Motor neuron (in vitro differentiated cells): Measurements from ENCODE around the gene RAPGEF6. TPM values are rescaled to one million over a fixed set of nuclear protein-coding genes. Genes with fewer than 3 reads are reported as not detected.

Experiments used
- ATAC-seq, 8 experiments: fragments of 200-7000 bp; cut with Tn5 transposase; replicated peaks in 6 of 8; 2 replicates each; pipeline ENCODE4 v1.8.0; 2021; ENCODE audit warnings: mild to moderate bottlenecking in 8 of 8, moderate library complexity in 8 of 8
- H3K27ac ChIP-seq, 2 donors: fragments of 250-450 bp; sonication (Bioruptor Pico); 2 replicates each; pipeline ENCODE4 v1.9.0; 2021; ENCODE audit warnings: antibody characterized with exemption in 2 of 2, mild to moderate bottlenecking in 2 of 2, moderate library complexity in 1 of 2
- H3K4me1 ChIP-seq, 2 donors: fragments of 250-450 bp; sonication (Bioruptor Pico); replicated peaks in 1 of 2; 2 replicates each; pipeline ENCODE4 v1.6.1; 2021; ENCODE audit warnings: antibody characterized with exemption in 2 of 2, mild to moderate bottlenecking in 2 of 2, moderate library complexity in 1 of 2
- H3K4me3 ChIP-seq, 5 donors: fragments of 250-450 bp; sonication (Bioruptor Pico); 2 replicates each; pipeline ENCODE4 v1.9.0; 2021; ENCODE audit warnings: antibody characterized with exemption in 5 of 5, mild to moderate bottlenecking in 5 of 5, moderate library complexity in 4 of 5
- WGBS, 10 experiments: fragments of 450-650 bp; shearing (Covaris generic); methylation state at CpG; one replicate each; pipeline ENCODE4 v1.0.0; 2022; 5-methylcytosine and 5-hydroxymethylcytosine counted together
- in situ Hi-C, 9 experiments: fragments of 400-800 bp; cut with MboI; loops; one replicate each; pipeline ENCODE4 v1.15.0; 2021; ENCODE audit warnings: low sequenced_read_pairs in 9 of 9, low pct_unique_long_range_greater_than_20kb in 2 of 9; ENCODE audit not compliant: unreplicated experiment in 9 of 9
- total RNA-seq, 8 experiments: library from RNA; unstranded; fragments of 300-600 nt; gene quantifications; 2 replicates each; pipeline versions ENCODE4 v1.2.3 to v1.2.4, GENCODE V29; 2022

The RAPGEF6 gene
- total RNA-seq, 8 experiments from 2014 or later = 12.0 to 69.2 (median 29.8) TPM

- Histone ChIP-seq H3K27ac (no peak overlapping the region), H3K4me3 (no peak overlapping the region), H3K4me1 (no peaks in the 10 kb centered on the region)
- ATAC-seq = peak in 1 of 8 experiments; percentile 62
- WGBS, 10 experiments = 58 to 95% (median 84%) methylated on average over 2 to 5 of the region's 5 CpGs; no CpG with 5 or more reads in 1 of the 10 experiments
- in situ Hi-C loops = loop anchor here in 2 of 9 experiments (25.0 kb wide), 1 partner anchor 231 kb away; the partner anchor contains the start of genes HINT1 (in 2 of the 2) and LYRM7 (in 2 of the 2)
Observed at GRCh38 chr5:131393498-131393968, 241.5 kb downstream of the RAPGEF6 start.

- H3K27ac ChIP-seq = no peak overlapping the region
- ATAC-seq = no peak
- no peak overlapping the region for H3K4me3 ChIP-seq
- in situ Hi-C loops = loop anchor here in 2 of 9 experiments (25.0 kb wide), 1 partner anchor 230 kb away; the partner anchor contains the start of genes HINT1 (in 2 of the 2) and LYRM7 (in 2 of the 2)
- 80 to 100% (median 91%) methylated on average over 1 to 5 of the region's 5 CpGs for WGBS, 10 experiments
- H3K4me1 ChIP-seq = no peaks in the 10 kb centered on the region
Observed at GRCh38 chr5:131392466-131393095, 242.4 kb downstream of the RAPGEF6 start.

- H3K27ac ChIP-seq = no peak overlapping the region
Observed at GRCh38 chr5:131389869-131390265, 245.2 kb downstream of the RAPGEF6 start.

GRCh38 chr5:131389096-131389868, 245.7 kb downstream of the RAPGEF6 start:
- Histone ChIP-seq H3K27ac (no peak overlapping the region), H3K4me1 (peaks cover 0 to 4% of the 10 kb centered on the region in 2 donors), H3K4me3 (no peak overlapping the region)
- WGBS, 10 experiments = 48 to 100% (median 97%) methylated on average over 1 to 4 of the region's 4 CpGs
- no peak for ATAC-seq
- in situ Hi-C loops = loop anchor here in 2 of 9 experiments (25.0 kb wide), 1 partner anchor 227 kb away; the partner anchor contains the start of genes HINT1 (in 2 of the 2) and LYRM7 (in 2 of the 2)

More at GRCh38 chr5:131389869-131390265, 245.2 kb downstream of the RAPGEF6 start:
- in situ Hi-C loops = loop anchor here in 2 of 9 experiments (25.0 kb wide), 1 partner anchor 228 kb away; the partner anchor contains the start of genes HINT1 (in 2 of the 2) and LYRM7 (in 2 of the 2)
- no peak for ATAC-seq
- H3K4me1 ChIP-seq = peaks cover 0 to 4% of the 10 kb centered on the region in 2 donors
- 33 to 100% (median 88%) methylated on average over 1 of the region's 1 CpG; no CpG with 5 or more reads in 1 of the 10 experiments for WGBS, 10 experiments
- no peak overlapping the region for H3K4me3 ChIP-seq

DNA sequence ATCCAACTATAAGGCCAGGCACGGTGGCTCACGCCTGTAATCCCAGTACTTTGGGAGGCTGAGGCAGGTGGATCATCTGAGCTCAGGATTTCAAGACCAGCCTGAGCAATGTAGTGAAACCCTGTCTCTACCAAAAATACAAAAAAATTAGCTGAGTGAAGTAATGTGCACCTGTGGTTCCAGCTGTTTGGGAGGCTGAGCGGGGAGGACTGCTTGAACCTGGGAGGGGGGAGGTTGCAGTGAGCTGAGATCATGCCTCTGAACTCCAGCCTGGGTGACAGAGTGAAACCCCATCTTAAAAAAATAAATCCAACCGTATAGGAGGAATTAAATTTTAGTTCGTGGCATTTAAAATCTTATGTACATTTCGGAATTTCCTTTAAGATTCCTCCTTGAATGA, 247.8 kb downstream of the RAPGEF6 start:
- WGBS, 10 experiments = 40 to 100% (median 96%) methylated on average over 1 to 5 of the region's 6 CpGs; no CpG with 5 or more reads in 2 of the 10 experiments

DNA sequence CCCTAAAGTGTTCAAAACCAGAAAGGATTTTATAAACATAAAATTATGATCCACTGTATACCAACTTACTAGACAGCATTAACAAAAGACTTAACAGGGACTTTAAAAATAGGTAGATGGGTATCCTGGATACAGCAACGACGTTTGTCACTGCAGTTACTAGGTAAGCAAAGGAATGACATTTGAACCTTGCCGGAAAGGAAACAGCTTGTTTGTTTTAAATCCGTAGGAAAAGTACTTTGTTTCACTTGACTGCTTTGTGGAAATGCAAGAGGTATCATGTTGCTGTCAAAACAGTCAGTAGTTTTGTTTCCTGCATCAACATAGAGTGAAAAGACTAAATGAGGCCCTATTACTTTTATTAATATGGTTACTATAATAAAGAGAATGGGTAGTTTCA, 248.2 kb downstream of the RAPGEF6 start:
- 21 to 88% (median 31%) methylated on average over 2 to 4 of the region's 4 CpGs; no CpG with 5 or more reads in 3 of the 10 experiments for WGBS, 10 experiments
- ATAC-seq = peak in 1 of 8 experiments; percentile 47
- peaks cover 0 to 4% of the 10 kb centered on the region in 2 donors for H3K4me1 ChIP-seq
- in situ Hi-C loops = loop anchor here in 2 of 9 experiments (25.0 kb wide), 1 partner anchor 224 kb away; the partner anchor contains the start of genes HINT1 (in 2 of the 2) and LYRM7 (in 2 of the 2)
- no peak overlapping the region for H3K27ac ChIP-seq
- no peak overlapping the region for H3K4me3 ChIP-seq

More for the DNA sequence above, 247.8 kb downstream of the RAPGEF6 start:
- H3K27ac ChIP-seq = no peak overlapping the region
- ATAC-seq = no peak
- peaks cover 0 to 4% of the 10 kb centered on the region in 2 donors for H3K4me1 ChIP-seq
- in situ Hi-C loops = loop anchor here in 2 of 9 experiments (25.0 kb wide), 1 partner anchor 225 kb away; the partner anchor contains the start of genes HINT1 (in 2 of the 2) and LYRM7 (in 2 of the 2)
- no peak overlapping the region for H3K4me3 ChIP-seq

GRCh38 chr5:131386124-131386523, 248.9 kb downstream of the RAPGEF6 start:
- Histone ChIP-seq H3K27ac (no peak overlapping the region), H3K4me3 (no peak overlapping the region), H3K4me1 (peaks cover 0 to 4% of the 10 kb centered on the region in 2 donors)
- 45 to 100% (median 87%) methylated on average over 1 to 3 of the region's 3 CpGs; no CpG with 5 or more reads in 2 of the 10 experiments for WGBS, 10 experiments
- in situ Hi-C loops = loop anchor here in 2 of 9 experiments (25.0 kb wide), 1 partner anchor 224 kb away; the partner anchor contains the start of genes HINT1 (in 2 of the 2) and LYRM7 (in 2 of the 2)
- no peak for ATAC-seq

GRCh38 chr5:131384616-131385214, 250.3 kb downstream of the RAPGEF6 start:
- 97 to 100% (median 100%) methylated on average over 1 to 3 of the region's 3 CpGs; no CpG with 5 or more reads in 4 of the 10 experiments for WGBS, 10 experiments
- ATAC-seq = no peak
- in situ Hi-C loops = loop anchor here in 2 of 9 experiments (25.0 kb wide), 1 partner anchor 222 kb away; the partner anchor contains the start of genes HINT1 (in 2 of the 2) and LYRM7 (in 2 of the 2)
- Histone ChIP-seq H3K4me3 (no peak overlapping the region), H3K27ac (no peak overlapping the region), H3K4me1 (peaks cover 0 to 4% of the 10 kb centered on the region in 2 donors)

GRCh38 chr5:131384173-131384572, 250.9 kb downstream of the RAPGEF6 start:
- H3K4me3 ChIP-seq = no peak overlapping the region
- peaks cover 0 to 4% of the 10 kb centered on the region in 2 donors for H3K4me1 ChIP-seq
- no peak overlapping the region for H3K27ac ChIP-seq
- WGBS, 10 experiments = 67 to 94% (median 87%) methylated on average over 1 to 6 of the region's 6 CpGs
- ATAC-seq = no peak
- in situ Hi-C loops = loop anchor here in 2 of 9 experiments (25.0 kb wide), 1 partner anchor 222 kb away; the partner anchor contains the start of genes HINT1 (in 2 of the 2) and LYRM7 (in 2 of the 2)

GRCh38 chr5:131382407-131383395, 252.3 kb downstream of the RAPGEF6 start:
- Histone ChIP-seq H3K27ac (no peak overlapping the region), H3K4me3 (no peak overlapping the region)
- in situ Hi-C loops = loop anchor here in 2 of 9 experiments (25.0 kb wide), 1 partner anchor 220 kb away; the partner anchor contains the start of genes HINT1 (in 2 of the 2) and LYRM7 (in 2 of the 2)

DNA sequence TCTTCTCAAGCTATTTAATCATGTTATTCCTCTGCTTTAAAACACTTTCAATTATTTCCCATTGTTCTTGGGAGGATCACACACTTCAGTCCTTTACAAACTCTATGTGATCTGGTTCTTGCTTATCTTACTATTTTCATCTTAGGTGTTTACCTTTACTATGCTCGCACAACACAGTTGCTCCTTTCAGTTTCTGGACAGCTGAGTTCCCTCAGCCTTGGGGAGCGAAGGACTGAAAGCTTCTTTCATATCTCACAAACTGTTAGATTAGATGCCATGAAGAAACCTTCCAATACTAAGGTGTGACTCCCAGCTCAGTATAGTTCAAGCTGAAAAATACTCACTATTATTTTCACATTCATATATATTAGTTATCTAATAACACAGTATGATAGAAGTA, 253.3 kb downstream of the RAPGEF6 start:
- WGBS, 10 experiments = 80 to 100% (median 95%) methylated on average over 1 to 2 of the region's 2 CpGs; no CpG with 5 or more reads in 2 of the 10 experiments
- in situ Hi-C loops = loop anchor here in 2 of 9 experiments (25.0 kb wide), 1 partner anchor 219 kb away; the partner anchor contains the start of genes HINT1 (in 2 of the 2) and LYRM7 (in 2 of the 2)
- Histone ChIP-seq H3K27ac (no peak overlapping the region), H3K4me3 (no peak overlapping the region), H3K4me1 (peaks cover 0 to 4% of the 10 kb centered on the region in 2 donors)
- ATAC-seq = no peak

More at GRCh38 chr5:131382407-131383395, 252.3 kb downstream of the RAPGEF6 start:
- H3K4me1 ChIP-seq = peaks cover 0 to 4% of the 10 kb centered on the region in 2 donors
- WGBS, 10 experiments = 43 to 100% (median 75%) methylated on average over 1 to 3 of the region's 3 CpGs
- ATAC-seq = peak in 6 of 8 experiments; percentile 31 to 91 (median 80)
